HUES6 (cell line): Measurements from ENCODE around the gene ZMYM2.

Experiments used
- H3K27ac ChIP-seq: 2 replicates; pipeline ENCODE4 v1.7.0; 2013; ENCODE audit warnings: low read depth, mild to moderate bottlenecking, low read length, inconsistent platforms
- H3K27me3 ChIP-seq: 2 replicates; pipeline ENCODE4 v1.6.1; 2013; ENCODE audit warnings: low read length; ENCODE audit not compliant: control insufficient read depth, insufficient read depth
- H3K36me3 ChIP-seq: 2 replicates; pipeline ENCODE4 v1.6.1; 2013; ENCODE audit warnings: low read length; ENCODE audit not compliant: control insufficient read depth, insufficient read depth
- H3K4me1 ChIP-seq: 2 replicates; pipeline ENCODE4 v1.6.1; 2013; ENCODE audit warnings: low read length; ENCODE audit not compliant: control insufficient read depth, insufficient read depth
- H3K4me3 ChIP-seq: 2 replicates; pipeline ENCODE4 v1.5.1; 2013; ENCODE audit warnings: low read depth, low read length
- H3K9ac ChIP-seq: one replicate; pipeline ENCODE4 v1.6.1; 2013; ENCODE audit warnings: mild to moderate bottlenecking, low read length
- H3K9me3 ChIP-seq: 2 replicates; pipeline ENCODE4 v1.6.1; 2013; ENCODE audit warnings: low read depth, low read length; ENCODE audit not compliant: control insufficient read depth, insufficient read depth

The ZMYM2 gene

DNA sequence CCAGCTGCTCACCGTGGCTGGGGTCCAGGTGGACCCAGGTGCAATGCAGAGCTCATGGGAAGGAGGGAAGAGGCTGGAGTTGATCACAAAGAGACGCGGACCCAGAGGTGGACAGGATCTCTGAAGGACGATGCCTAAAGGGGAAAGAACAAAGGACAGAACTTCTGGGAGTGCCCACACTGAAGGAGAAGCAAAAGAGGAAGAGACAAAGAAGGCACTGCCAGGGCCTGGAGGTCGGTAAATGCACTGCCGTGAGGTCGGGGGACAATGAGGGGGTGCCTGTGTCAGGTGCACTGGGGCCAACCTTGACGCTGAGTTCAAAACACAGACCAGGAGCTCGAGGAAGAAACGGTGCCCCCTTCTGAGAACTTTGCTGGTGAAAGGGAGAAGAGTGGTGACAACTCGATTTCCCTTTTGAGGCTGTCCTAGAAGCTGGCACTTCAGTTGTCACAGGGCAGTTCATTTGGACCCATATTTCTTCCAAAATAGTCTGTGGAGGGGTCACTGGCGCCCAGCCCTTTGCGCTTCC lies 146.7 kb downstream of the ZMYM2 start:
- H3K27me3 ChIP-seq, result no peaks in the 10 kb centered on the region; the same call in 1 of the 2 replicates
- no peaks in the 10 kb centered on the region for H3K9me3 ChIP-seq
- H3K36me3 ChIP-seq, result no peaks in the 10 kb centered on the region
- H3K4me1 ChIP-seq, result peaks cover 15% of the 10 kb centered on the region
- H3K9ac ChIP-seq, result no peak overlapping the region
- H3K27ac ChIP-seq, result no peak overlapping the region
- H3K4me3 ChIP-seq, result no peak overlapping the region

DNA sequence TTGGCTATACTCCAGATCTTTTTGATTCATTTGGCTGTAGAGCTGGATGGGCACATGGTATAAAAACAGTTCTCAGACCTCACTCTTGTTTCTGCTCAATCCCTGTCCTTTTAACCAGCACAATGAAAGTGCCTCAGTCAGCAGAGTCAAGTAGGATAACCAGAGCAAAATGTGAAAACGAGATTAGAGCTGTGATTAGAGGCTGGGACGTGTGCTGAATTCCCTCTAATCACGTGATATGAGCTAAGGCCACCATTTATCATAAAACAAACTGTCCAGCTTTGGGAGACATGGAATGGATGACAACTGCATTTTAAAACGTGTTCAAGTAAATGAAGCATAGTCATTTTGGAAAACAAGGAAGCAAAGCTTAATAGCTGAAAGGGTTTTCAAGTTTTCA lies 148.2 kb downstream of the ZMYM2 start:
- no peak overlapping the region for H3K4me3 ChIP-seq
- no peak overlapping the region; the same call in 1 of the 2 replicates for H3K27ac ChIP-seq
- H3K9me3 ChIP-seq, result no peaks in the 10 kb centered on the region
- no peaks in the 10 kb centered on the region; the same call in 1 of the 2 replicates for H3K27me3 ChIP-seq
- H3K4me1 ChIP-seq, result peaks cover 11% of the 10 kb centered on the region
- no peaks in the 10 kb centered on the region for H3K36me3 ChIP-seq
- H3K9ac ChIP-seq, result peak overlapping the region; percentile 9

DNA sequence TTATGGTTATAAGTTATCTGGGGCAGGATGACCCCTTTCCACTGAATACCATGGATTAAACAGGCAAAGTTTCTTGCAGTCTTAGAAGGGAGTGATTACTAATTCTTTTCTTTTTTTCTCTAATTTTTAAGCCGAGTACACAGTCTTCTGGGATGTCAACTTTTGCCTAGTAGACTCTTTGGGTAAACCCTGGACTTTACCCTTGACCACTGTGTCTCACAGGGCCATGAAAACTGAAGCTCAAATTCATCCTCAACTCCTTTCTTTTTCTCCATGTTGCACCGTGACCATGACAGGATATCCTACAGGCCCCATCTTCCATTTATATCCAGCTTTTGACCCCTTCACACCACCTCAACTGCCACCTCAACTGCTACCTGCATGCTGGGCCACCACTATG lies 150.5 kb downstream of the ZMYM2 start:
- H3K9me3 ChIP-seq, result no peaks in the 10 kb centered on the region
- H3K27ac ChIP-seq, result no peak overlapping the region
- no peaks in the 10 kb centered on the region; the same call in 1 of the 2 replicates for H3K27me3 ChIP-seq
- no peak overlapping the region for H3K9ac ChIP-seq
- no peaks in the 10 kb centered on the region for H3K36me3 ChIP-seq
- peaks cover 9% of the 10 kb centered on the region for H3K4me1 ChIP-seq
- no peak overlapping the region for H3K4me3 ChIP-seq

DNA sequence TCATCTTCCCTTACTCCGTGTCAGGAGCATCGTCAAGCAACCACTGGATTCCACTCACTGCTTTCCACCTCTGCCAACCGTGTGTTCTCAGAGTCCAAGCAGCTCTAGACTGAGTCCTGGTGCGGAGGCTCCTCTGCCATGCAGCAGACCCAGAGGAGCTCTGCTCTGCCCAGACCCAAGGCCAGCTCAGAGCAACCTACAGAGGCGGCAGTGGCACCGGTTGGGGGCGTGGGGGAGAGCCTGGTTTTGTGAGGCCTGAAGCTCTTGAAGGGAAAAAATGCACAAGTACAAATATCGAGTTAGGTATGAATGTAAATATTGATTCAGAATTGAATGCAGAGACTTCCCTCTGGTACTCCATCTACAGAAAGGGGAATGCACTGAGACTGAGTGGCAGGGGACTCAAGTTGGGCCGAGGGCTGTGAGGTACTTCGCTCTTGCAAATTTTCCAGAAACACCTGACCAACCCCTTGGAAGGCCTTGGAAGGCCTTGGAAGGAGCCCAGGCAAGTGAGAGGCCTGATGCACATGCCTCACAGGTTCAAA lies 155.6 kb downstream of the ZMYM2 start:
- no peaks in the 10 kb centered on the region for H3K27me3 ChIP-seq
- H3K36me3 ChIP-seq, result no peaks in the 10 kb centered on the region
- H3K4me3 ChIP-seq, result no peak overlapping the region
- no peak overlapping the region for H3K27ac ChIP-seq
- H3K9ac ChIP-seq, result no peak overlapping the region
- H3K9me3 ChIP-seq, result no peaks in the 10 kb centered on the region
- H3K4me1 ChIP-seq, result no peaks in the 10 kb centered on the region

DNA sequence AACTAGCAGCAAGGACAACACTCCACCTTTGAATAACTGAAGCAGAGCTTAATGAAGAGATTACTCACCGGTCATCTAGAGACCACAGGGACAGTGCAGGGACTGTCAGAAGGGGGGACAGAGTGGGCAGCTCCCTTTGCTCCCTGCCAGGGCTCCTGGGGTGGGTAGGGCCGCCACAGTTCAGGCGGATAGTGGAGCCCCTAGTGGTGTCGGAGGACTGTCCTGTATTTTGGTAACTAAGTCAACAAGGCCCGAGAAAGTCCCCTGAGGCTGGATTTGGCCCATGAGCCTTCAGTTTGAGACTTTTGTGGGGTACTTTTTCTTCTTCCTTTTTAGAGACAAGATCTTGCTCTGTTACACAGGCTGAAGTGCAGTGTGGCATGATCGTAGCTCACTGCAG lies 157.7 kb downstream of the ZMYM2 start:
- Histone ChIP-seq H3K36me3 (no peaks in the 10 kb centered on the region), H3K27ac (no peak overlapping the region), H3K27me3 (no peaks in the 10 kb centered on the region), H3K4me1 (peaks cover 8% of the 10 kb centered on the region; the same call in 1 of the 2 replicates), H3K9ac (no peak overlapping the region), H3K9me3 (no peaks in the 10 kb centered on the region), H3K4me3 (no peak overlapping the region)

DNA sequence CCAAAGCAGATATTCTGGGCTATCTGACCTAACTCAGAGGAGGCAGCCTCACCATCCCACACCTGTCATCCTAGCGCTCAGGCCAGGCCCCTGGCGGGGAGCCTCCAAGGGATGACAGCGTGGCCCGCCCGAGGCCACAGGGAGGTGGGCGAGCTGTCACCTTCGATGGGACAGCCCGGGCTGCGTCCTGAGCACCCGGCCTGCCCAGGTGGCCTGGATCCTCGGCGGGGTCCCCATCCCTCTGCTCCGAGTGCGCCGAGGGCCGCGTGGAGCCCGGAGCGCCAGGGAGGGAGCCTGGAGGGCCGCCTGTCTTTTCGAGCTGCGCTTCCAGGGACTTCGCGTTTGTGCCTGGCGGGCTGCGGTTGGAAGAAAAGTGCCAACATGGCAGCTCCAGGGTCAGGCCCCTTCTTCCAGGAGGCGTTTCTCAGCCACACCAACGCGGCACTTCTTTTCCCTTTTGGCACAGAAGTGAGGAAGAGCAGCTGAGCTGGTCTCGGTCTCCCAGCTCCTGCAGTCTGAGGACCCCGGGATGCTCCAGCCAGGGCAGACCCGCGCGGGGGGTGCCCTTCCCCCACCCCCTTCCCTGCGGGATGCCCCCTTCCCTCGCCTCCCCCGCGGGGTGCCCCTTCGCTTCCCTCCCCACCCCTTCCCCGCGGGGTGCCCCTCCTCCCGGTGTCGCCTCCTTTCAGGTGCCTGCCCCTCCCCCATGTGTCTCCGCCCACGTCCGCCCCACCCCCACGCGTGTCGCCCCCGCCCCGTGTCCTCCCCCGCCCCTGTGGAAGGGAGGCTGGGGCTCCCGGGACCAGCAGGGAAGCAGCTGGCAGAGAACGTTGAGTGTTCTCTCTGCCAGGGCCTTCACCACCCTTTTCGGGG lies 160.0 kb downstream of the ZMYM2 start:
- H3K9ac ChIP-seq, result peak overlapping the region; percentile 54
- peak overlapping the region; percentile 84 for H3K4me3 ChIP-seq

DNA sequence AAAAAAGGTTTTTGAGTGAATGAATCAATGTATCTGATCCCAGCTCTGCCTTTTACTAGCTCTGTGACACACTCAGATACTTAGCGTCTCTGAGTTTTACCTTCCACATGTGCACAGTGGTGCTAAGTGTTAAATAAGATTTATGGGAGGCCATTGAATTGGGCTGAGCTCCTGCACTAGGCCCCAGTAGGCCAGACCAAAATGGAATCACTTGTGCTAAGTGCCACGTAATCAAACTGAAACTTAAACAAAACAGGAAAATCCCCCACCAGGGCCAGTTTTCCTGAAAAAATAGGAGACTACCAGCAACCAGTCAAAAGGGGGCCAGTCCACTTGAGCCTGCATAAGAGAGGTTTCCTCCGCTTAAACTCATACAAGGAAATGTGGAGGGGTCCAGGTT lies 161.4 kb downstream of the ZMYM2 start:
- Histone ChIP-seq H3K9ac (no peak overlapping the region), H3K27ac (peak overlapping the region; percentile 18; the same call in 1 of the 2 replicates), H3K4me3 (peak overlapping the region; percentile 38)

More for the DNA sequence above, 160.0 kb downstream of the ZMYM2 start:
- H3K27ac ChIP-seq, result no peak overlapping the region
- no peaks in the 10 kb centered on the region for H3K36me3 ChIP-seq
- H3K27me3 ChIP-seq, result no peaks in the 10 kb centered on the region
- H3K4me1 ChIP-seq, result peaks cover 15% of the 10 kb centered on the region
- no peaks in the 10 kb centered on the region for H3K9me3 ChIP-seq

DNA sequence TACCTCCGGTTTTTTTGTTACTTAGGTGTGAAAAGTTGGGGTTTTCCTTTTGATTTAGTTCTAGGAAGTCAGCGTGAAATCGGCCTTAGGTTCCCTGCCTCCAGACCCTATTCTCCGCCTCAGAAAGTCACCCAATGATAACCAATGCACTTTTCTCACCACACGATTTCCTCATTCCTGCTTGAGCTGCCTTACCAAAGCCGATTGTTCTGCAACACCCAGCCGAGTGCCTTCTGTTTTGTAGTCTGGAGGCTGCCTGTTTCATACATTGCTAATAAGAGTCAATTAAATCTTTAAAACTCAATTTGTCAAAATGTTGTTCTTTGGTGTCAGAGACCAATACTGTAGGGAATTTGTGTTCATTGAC lies 162.6 kb downstream of the ZMYM2 start:
- Histone ChIP-seq H3K4me1 (peaks cover 15% of the 10 kb centered on the region), H3K9me3 (no peaks in the 10 kb centered on the region), H3K27ac (no peak overlapping the region), H3K4me3 (peak overlapping the region; percentile 13; the same call in 1 of the 2 replicates), H3K36me3 (no peaks in the 10 kb centered on the region), H3K9ac (no peak overlapping the region), H3K27me3 (no peaks in the 10 kb centered on the region)

More for the DNA sequence above, 161.4 kb downstream of the ZMYM2 start:
- Histone ChIP-seq H3K9me3 (no peaks in the 10 kb centered on the region), H3K4me1 (peaks cover 15% of the 10 kb centered on the region), H3K27me3 (no peaks in the 10 kb centered on the region), H3K36me3 (no peaks in the 10 kb centered on the region)

DNA sequence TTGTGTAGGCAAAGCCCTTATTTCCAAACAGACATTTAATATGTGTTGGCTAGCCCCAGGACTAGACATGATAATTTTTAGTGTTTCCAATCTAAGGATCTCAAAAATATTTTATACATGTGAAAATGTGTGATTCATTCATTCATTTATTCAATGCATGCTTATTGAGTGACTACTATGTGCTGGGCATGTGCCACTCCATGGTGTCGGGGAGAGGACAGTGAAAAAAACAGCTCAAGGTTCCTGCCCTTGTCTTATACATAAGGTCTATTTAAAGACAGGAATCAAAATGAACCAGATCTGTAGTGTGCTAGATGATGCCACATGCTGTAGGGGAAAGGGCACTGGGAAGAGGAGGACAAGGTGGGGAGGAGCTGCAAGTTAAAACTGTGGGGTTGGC lies 165.8 kb downstream of the ZMYM2 start:
- Histone ChIP-seq H3K9ac (no peak overlapping the region), H3K4me3 (no peak overlapping the region), H3K27me3 (peaks cover 16% of the 10 kb centered on the region), H3K4me1 (peaks cover 24% of the 10 kb centered on the region), H3K36me3 (no peaks in the 10 kb centered on the region), H3K27ac (no peak overlapping the region), H3K9me3 (no peaks in the 10 kb centered on the region)

DNA sequence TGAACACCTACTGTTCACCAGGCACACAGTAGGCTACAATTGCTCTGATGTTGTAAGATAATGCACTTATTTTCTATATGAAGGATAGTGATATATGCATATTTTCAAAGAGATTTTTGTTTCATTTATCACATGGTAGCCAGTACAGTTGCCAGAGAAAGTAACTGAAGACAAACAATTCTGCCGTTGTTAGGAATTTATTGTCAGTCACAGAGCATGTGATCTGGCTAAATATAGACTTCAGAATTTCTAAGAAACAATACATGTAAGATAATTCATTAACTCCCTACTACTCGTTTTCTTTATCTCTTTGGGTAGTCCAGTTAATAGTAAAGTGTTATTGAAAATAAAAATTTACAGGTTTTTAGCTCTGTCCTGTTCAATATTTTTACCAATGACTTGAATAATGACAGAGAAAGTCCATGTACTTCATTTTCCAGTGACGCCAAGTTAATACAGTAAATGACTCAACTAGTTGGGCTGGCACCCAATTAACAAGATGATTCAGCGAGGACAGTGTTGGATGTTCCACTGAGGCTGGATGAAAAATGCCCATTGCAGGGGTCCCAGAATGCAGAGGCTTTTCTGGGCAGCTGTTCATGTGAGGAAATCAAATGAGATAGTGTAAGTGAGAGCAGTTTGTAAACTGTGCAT lies 166.7 kb downstream of the ZMYM2 start:
- Histone ChIP-seq H3K4me3 (no peak overlapping the region), H3K9me3 (no peaks in the 10 kb centered on the region), H3K9ac (no peak overlapping the region), H3K36me3 (no peaks in the 10 kb centered on the region), H3K27me3 (peaks cover 26% of the 10 kb centered on the region), H3K4me1 (peaks cover 17% of the 10 kb centered on the region), H3K27ac (no peak overlapping the region)

DNA sequence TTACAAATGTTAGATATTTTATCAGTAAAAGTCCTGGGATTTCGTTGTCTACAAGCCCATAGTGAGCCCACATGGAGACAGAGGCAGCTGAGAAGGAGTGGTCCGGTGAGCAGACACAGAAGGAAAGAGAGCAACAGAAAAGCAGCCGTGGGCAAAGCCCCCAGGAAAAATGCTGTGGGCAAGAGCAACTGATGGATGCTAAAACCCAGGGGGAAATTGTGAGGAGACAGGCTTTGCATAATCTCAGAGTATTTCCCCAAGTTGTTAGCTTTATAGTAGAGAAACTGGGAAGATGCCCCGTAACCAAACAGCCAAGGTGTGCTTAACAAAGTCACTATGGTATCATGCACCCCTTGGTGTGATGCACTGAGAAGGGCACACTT lies 167.2 kb downstream of the ZMYM2 start:
- Histone ChIP-seq H3K4me3 (no peak overlapping the region), H3K9ac (no peak overlapping the region), H3K27me3 (peaks cover 30% of the 10 kb centered on the region), H3K27ac (no peak overlapping the region), H3K36me3 (no peaks in the 10 kb centered on the region), H3K4me1 (peaks cover 17% of the 10 kb centered on the region), H3K9me3 (no peaks in the 10 kb centered on the region)
